ENCODE data around the gene TM4SF4. TPM values are rescaled to one million over a fixed set of nuclear protein-coding genes. Genes with fewer than 3 reads are reported as not detected.

TM4SF4 gene
- total and polyA plus RNA-seq, 2 donors (not counting 1 experiment from before 2014, with no cell fraction given) = not detected

- no peaks in the 10 kb centered on the region for H3K79me2 ChIP-seq (ENCODE audit: control insufficient read depth, insufficient read depth, low read length)
- POLR2A ChIA-PET = no interaction called here
- CTCF ChIA-PET = no interaction called here
- intact Hi-C loops (cut with micrococcal nuclease) = no loop called here
- no peak overlapping the region for H3K9ac ChIP-seq (ENCODE audit: low read length)
- Mint-ChIP-seq H3K4me1 (no peaks in the 10 kb centered on the region), H3K27me3 (peaks cover 9% of the 10 kb centered on the region), H3K4me3 (no peak overlapping the region), H3K27ac (no peak overlapping the region), H3K9me3 (ENCODE audit: insufficient read depth) (no peaks in the 10 kb centered on the region)
- no peak overlapping the region for H3K27ac ChIP-seq (ENCODE audit: low read length in 2 of 2)
- no peaks in the 10 kb centered on the region for H3K4me1 ChIP-seq (ENCODE audit: control insufficient read depth in 2 of 2, insufficient read depth in 2 of 2, low read length in 2 of 2)
- ATAC-seq (ENCODE audit: low read depth) = no peak
- H3K4me2 ChIP-seq (replicated peaks; ENCODE audit: low read depth, low read length, poor library complexity, severe bottlenecking) = no peak overlapping the region
- no peaks in the 10 kb centered on the region for H3K9me3 ChIP-seq (ENCODE audit: control extremely low read depth in 1 of 3, control insufficient read depth in 2 of 3, insufficient read depth in 1 of 3, low read length in 2 of 3)
- H3K27me3 ChIP-seq (replicated peaks in 1 of 4; ENCODE audit: control extremely low read depth in 1 of 4, control insufficient read depth in 3 of 4, insufficient read depth in 4 of 4, low read length in 3 of 4) = no peaks in the 10 kb centered on the region
- H3K36me3 ChIP-seq (replicated peaks in 1 of 2; ENCODE audit: control extremely low read depth in 1 of 2, control insufficient read depth in 1 of 2, extremely low read depth in 1 of 2, insufficient read depth in 2 of 2, low read length in 1 of 2) = no peaks in the 10 kb centered on the region
- WGBS (ENCODE audit: insufficient coverage) = no CpG with 5 or more reads among the region's 1 CpG
- no peak for TF ChIP-seq CTCF (IDR thresholded peaks at IDR 0.05)
- TF ChIP-seq EZH2 (IDR thresholded peaks at IDR 0.05; ENCODE audit: borderline replicate concordance, insufficient read depth, low read depth, low read length, poor library complexity, severe bottlenecking) = no peak
- no peak overlapping the region for H3K4me3 ChIP-seq (ENCODE audit: control extremely low read depth in 1 of 5, extremely low read depth in 1 of 5, insufficient read depth in 1 of 5, low read depth in 2 of 5, low read length in 4 of 5)
- DNase-seq = no peak
- no peak overlapping the region for H2AFZ ChIP-seq (ENCODE audit: insufficient read depth, low read depth, low read length, poor library complexity, severe bottlenecking)
- H4K20me1 ChIP-seq (ENCODE audit: control insufficient read depth, insufficient read depth, low read length, poor library complexity, severe bottlenecking) = no peaks in the 10 kb centered on the region
Observed at GRCh38 chr3:149460117-149460516, 14.4 kb upstream of the TM4SF4 start.

GRCh38 chr3:149462051-149462450 is 12.4 kb upstream of the TM4SF4 start:
- Histone ChIP-seq H4K20me1 (ENCODE audit: control insufficient read depth, insufficient read depth, low read length, poor library complexity, severe bottlenecking) (no peaks in the 10 kb centered on the region), H3K36me3 (replicated peaks in 1 of 2; ENCODE audit: control extremely low read depth in 1 of 2, control insufficient read depth in 1 of 2, extremely low read depth in 1 of 2, insufficient read depth in 2 of 2, low read length in 1 of 2) (no peaks in the 10 kb centered on the region), H3K9ac (ENCODE audit: low read length) (no peak overlapping the region), H3K27ac (ENCODE audit: low read length in 2 of 2) (no peak overlapping the region), H3K4me2 (replicated peaks; ENCODE audit: low read depth, low read length, poor library complexity, severe bottlenecking) (no peak overlapping the region), H3K27me3 (replicated peaks in 1 of 4; ENCODE audit: control extremely low read depth in 1 of 4, control insufficient read depth in 3 of 4, insufficient read depth in 4 of 4, low read length in 3 of 4) (no peaks in the 10 kb centered on the region), H3K79me2 (ENCODE audit: control insufficient read depth, insufficient read depth, low read length) (no peaks in the 10 kb centered on the region), H3K4me3 (ENCODE audit: control extremely low read depth in 1 of 5, extremely low read depth in 1 of 5, insufficient read depth in 1 of 5, low read depth in 2 of 5, low read length in 4 of 5) (no peak overlapping the region), H3K9me3 (ENCODE audit: control extremely low read depth in 1 of 3, control insufficient read depth in 2 of 3, insufficient read depth in 1 of 3, low read length in 2 of 3) (no peaks in the 10 kb centered on the region), H2AFZ (ENCODE audit: insufficient read depth, low read depth, low read length, poor library complexity, severe bottlenecking) (no peak overlapping the region), H3K4me1 (ENCODE audit: control insufficient read depth in 2 of 2, insufficient read depth in 2 of 2, low read length in 2 of 2) (no peaks in the 10 kb centered on the region)
- DNase-seq (no peak), ATAC-seq (ENCODE audit: low read depth) (no peak)
- TF ChIP-seq CTCF (IDR thresholded peaks at IDR 0.05) (no peak), EZH2 (IDR thresholded peaks at IDR 0.05; ENCODE audit: borderline replicate concordance, insufficient read depth, low read depth, low read length, poor library complexity, severe bottlenecking) (no peak)
- intact Hi-C loops (cut with micrococcal nuclease) = no loop called here
- ChIA-PET CTCF (no interaction called here), POLR2A (no interaction called here)
- WGBS (ENCODE audit: insufficient coverage) = 100% methylated on average over 2 of the region's 3 CpGs
- H3K27ac Mint-ChIP-seq = no peak overlapping the region
- no peak overlapping the region for H3K4me3 Mint-ChIP-seq
- no peaks in the 10 kb centered on the region for H3K4me1 Mint-ChIP-seq
- H3K27me3 Mint-ChIP-seq = no peaks in the 10 kb centered on the region
- H3K9me3 Mint-ChIP-seq (ENCODE audit: insufficient read depth) = no peaks in the 10 kb centered on the region

All from B cell (primary cell).